GM12872 (cell line): Measurements from ENCODE around the gene GNMT.

ENCODE experiments used
- CTCF ChIP-seq: IDR thresholded peaks from 3 replicates; pipeline ENCODE4 v1.5.1; 2011; ENCODE audit warnings: low read depth, mild to moderate bottlenecking, low read length, moderate library complexity; ENCODE audit not compliant: insufficient read depth

GNMT gene

GRCh38 chr6:43012364-43012763 is 51.8 kb downstream of the GNMT start:
- TF ChIP-seq CTCF, result no peak

- no peak for TF ChIP-seq CTCF
These were observed 52.7 kb downstream of the GNMT start for GRCh38 chr6:43013097-43013842.
